CD8-positive, alpha-beta memory T cell (primary cell): Measurements from ENCODE around the gene CST11. TPM values are rescaled to one million over a fixed set of nuclear protein-coding genes. Genes with fewer than 3 reads are reported as not detected.
A peak's percentile ranks its signal among the peaks of the same experiment; 100 is the strongest.
"Not testable (repeated sequence)": the region's sequence is repeated elsewhere in the genome, so short reads cannot be mapped to it uniquely, and the experiment has no call there.

Experiments
- CTCF ChIA-PET: fragments of 350-600 bp; sonication (Branson Sonifier 250); formaldehyde crosslinking; loops from one replicate; lab custom pipeline; 2021; ENCODE audit warnings: antibody characterized with exemption; lab: Charles Lee
- POLR2A ChIA-PET: fragments of 350-600 bp; sonication (Branson Sonifier 250); formaldehyde crosslinking; loops from one replicate; lab custom pipeline; 2021; ENCODE audit warnings: antibody characterized with exemption; lab: Charles Lee
- DNase-seq, 5 donors: peaks; one replicate each; pipeline versions ENCODE4 v3.0.0 to v3.0.0-alpha.2; 2020 to 2022; ENCODE audit warnings: mixed read lengths in 1 of 5
- H3K27ac ChIP-seq: one replicate; pipeline ENCODE4 v1.7.0; 2013; ENCODE audit warnings: low read depth, mild to moderate bottlenecking, low read length, moderate library complexity
- H3K27me3 ChIP-seq: 2 replicates; pipeline ENCODE4 v1.7.0; 2013; ENCODE audit warnings: low read length, mild to moderate bottlenecking; ENCODE audit not compliant: insufficient read depth, poor library complexity, severe bottlenecking
- H3K36me3 ChIP-seq: 2 replicates; pipeline ENCODE4 v1.7.0; 2013; ENCODE audit warnings: mild to moderate bottlenecking, low read length, moderate library complexity; ENCODE audit not compliant: insufficient read depth
- H3K4me1 ChIP-seq: 2 replicates; pipeline ENCODE4 v1.7.0; 2013; ENCODE audit warnings: mild to moderate bottlenecking, low read length, moderate library complexity; ENCODE audit not compliant: insufficient read depth
- H3K4me3 ChIP-seq: 2 replicates; pipeline ENCODE4 v1.7.0; 2013; ENCODE audit warnings: mild to moderate bottlenecking, low read length
- H3K9me3 ChIP-seq: 2 replicates; pipeline ENCODE4 v1.7.0; 2013; ENCODE audit warnings: mild to moderate bottlenecking, low read length
- H3K27ac Mint-ChIP-seq, 8 donors: one replicate each; pipeline ENCODE4 v1.8.0; 2020 to 2021; ENCODE audit warnings: mixed read lengths in 8 of 8, mild to moderate bottlenecking in 6 of 8, inconsistent platforms in 3 of 8, moderate library complexity in 3 of 8
- H3K27me3 Mint-ChIP-seq, 2 donors: one replicate each; pipeline ENCODE4 v1.8.0; 2020 to 2021; ENCODE audit warnings: mixed read lengths in 2 of 2, mild to moderate bottlenecking in 1 of 2, moderate library complexity in 1 of 2
- H3K36me3 Mint-ChIP-seq, 3 donors: one replicate each; pipeline ENCODE4 v1.8.0; 2020 to 2021; ENCODE audit warnings: mixed read lengths in 3 of 3, inconsistent platforms in 1 of 3, mild to moderate bottlenecking in 1 of 3
- H3K4me1 Mint-ChIP-seq, 3 donors: one replicate each; pipeline ENCODE4 v1.8.0; 2020 to 2021; ENCODE audit warnings: mixed read lengths in 3 of 3, inconsistent platforms in 1 of 3, mild to moderate bottlenecking in 1 of 3
- H3K4me3 Mint-ChIP-seq, 7 donors: one replicate each; pipeline ENCODE4 v1.8.0; 2020 to 2021; ENCODE audit warnings: mixed read lengths in 7 of 7, mild to moderate bottlenecking in 6 of 7, moderate library complexity in 4 of 7, inconsistent platforms in 2 of 7
- H3K9me3 Mint-ChIP-seq, 5 donors: one replicate each; pipeline ENCODE4 v1.8.0; 2020 to 2022; ENCODE audit warnings: mixed read lengths in 5 of 5, mild to moderate bottlenecking in 3 of 5, moderate library complexity in 2 of 5, inconsistent platforms in 1 of 5
- polyA plus RNA-seq: library from polyadenylated mRNA; unstranded; fragments of 300-500 nt; fragmentation: Illumina TruSeq; gene quantifications from one replicate; pipeline ENCODE4 v1.2.3, GENCODE V29; 2021
- total RNA-seq, 2 experiments: library from RNA; stranded (reverse); gene quantifications; one replicate each; pipeline ENCODE4 v1.2.3, GENCODE V29; 2021

CST11 gene
- total and polyA plus RNA-seq, 3 experiments from 2014 or later = not detected

DNA sequence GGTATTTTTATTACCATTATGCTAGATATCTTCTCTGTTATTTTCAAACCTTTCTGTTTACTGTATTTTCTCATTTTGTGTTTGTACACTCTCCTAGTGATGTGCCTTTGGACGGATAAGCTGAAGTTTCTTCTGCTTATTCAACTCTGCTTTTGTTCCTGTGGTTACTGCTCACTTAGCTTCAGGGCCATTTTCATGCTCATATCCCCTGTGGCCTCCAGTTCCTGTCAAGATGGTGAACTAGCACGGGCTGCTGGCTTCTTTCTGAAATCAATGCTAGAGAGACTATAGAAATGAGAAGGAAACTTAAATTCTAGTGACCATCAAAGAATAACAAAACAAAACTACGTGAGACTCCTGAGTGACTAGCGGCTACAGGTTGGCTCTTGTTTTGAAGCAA lies 31.4 kb upstream of the CST11 start:
- H3K27me3 ChIP-seq = no peaks in the 10 kb centered on the region
- DNase-seq = no peak
- H3K36me3 Mint-ChIP-seq = peaks cover 0 to 2% (median 0%) of the 10 kb centered on the region in 3 donors
- H3K4me3 Mint-ChIP-seq = no peak overlapping the region
- peak overlapping the region in 1 of 8 donors; percentile 1 for H3K27ac Mint-ChIP-seq
- POLR2A ChIA-PET = no interaction called here
- H3K27me3 Mint-ChIP-seq = no peaks in the 10 kb centered on the region
- H3K9me3 Mint-ChIP-seq = peaks cover 0 to 4% (median 0%) of the 10 kb centered on the region in 5 donors
- H3K36me3 ChIP-seq = no peaks in the 10 kb centered on the region
- no peaks in the 10 kb centered on the region for H3K4me1 ChIP-seq
- CTCF ChIA-PET = no interaction called here
- no peak overlapping the region for H3K4me3 ChIP-seq
- no peak overlapping the region for H3K27ac ChIP-seq
- H3K4me1 Mint-ChIP-seq = no peaks in the 10 kb centered on the region
- H3K9me3 ChIP-seq = no peaks in the 10 kb centered on the region

DNA sequence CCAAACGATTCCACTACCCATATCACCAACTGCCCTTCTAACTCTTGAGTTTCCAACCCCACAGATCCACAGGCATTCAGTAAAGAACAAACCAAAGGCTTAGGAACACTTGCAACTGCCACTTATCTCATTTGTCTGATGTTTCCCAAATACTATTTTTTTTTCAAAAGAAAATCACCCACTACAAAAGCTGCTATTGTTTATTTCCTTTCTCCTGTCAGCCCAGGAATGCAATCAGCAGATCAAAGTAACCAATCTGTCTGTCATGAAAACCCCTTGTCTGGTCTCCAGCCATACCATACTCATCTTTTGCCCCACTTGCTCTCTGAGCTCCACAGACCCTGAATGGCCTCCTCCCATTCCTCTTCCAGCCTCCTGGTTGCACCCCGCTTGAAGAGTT lies 29.5 kb upstream of the CST11 start:
- Histone ChIP-seq H3K27me3 (no peaks in the 10 kb centered on the region), H3K4me1 (no peaks in the 10 kb centered on the region), H3K27ac (no peak overlapping the region), H3K4me3 (no peak overlapping the region), H3K36me3 (no peaks in the 10 kb centered on the region), H3K9me3 (no peaks in the 10 kb centered on the region)
- Mint-ChIP-seq H3K27ac (no peak overlapping the region), H3K4me1 (no peaks in the 10 kb centered on the region), H3K36me3 (peaks cover 0 to 4% (median 2%) of the 10 kb centered on the region in 3 donors), H3K27me3 (peaks cover 0 to 2% of the 10 kb centered on the region in 2 donors), H3K4me3 (no peak overlapping the region), H3K9me3 (peaks cover 0 to 6% (median 0%) of the 10 kb centered on the region in 5 donors)
- CTCF ChIA-PET = no interaction called here
- no peak for DNase-seq
- POLR2A ChIA-PET = no interaction called here

- Histone ChIP-seq H3K27me3 (no peaks in the 10 kb centered on the region), H3K4me1 (no peaks in the 10 kb centered on the region), H3K4me3 (no peak overlapping the region), H3K27ac (no peak overlapping the region), H3K36me3 (no peaks in the 10 kb centered on the region), H3K9me3 (no peaks in the 10 kb centered on the region)
- Mint-ChIP-seq H3K9me3 (peaks cover 0 to 6% (median 0%) of the 10 kb centered on the region in 5 donors), H3K36me3 (peaks cover 0 to 4% (median 0%) of the 10 kb centered on the region in 3 donors), H3K27ac (no peak overlapping the region), H3K27me3 (peaks cover 0 to 2% of the 10 kb centered on the region in 2 donors), H3K4me3 (no peak overlapping the region), H3K4me1 (no peaks in the 10 kb centered on the region)
- DNase-seq = no peak
- CTCF ChIA-PET = no interaction called here
- POLR2A ChIA-PET = no interaction called here
Measured at GRCh38 chr20:23479043-23479442, 26.4 kb upstream of the CST11 start.

- Histone ChIP-seq H3K9me3 (no peaks in the 10 kb centered on the region), H3K27me3 (no peaks in the 10 kb centered on the region), H3K27ac (no peak overlapping the region), H3K4me3 (no peak overlapping the region), H3K36me3 (no peaks in the 10 kb centered on the region), H3K4me1 (no peaks in the 10 kb centered on the region)
- ChIA-PET CTCF (no interaction called here), POLR2A (no interaction called here)
- Mint-ChIP-seq H3K9me3 (peaks cover 0 to 6% (median 0%) of the 10 kb centered on the region in 5 donors), H3K4me3 (no peak overlapping the region), H3K4me1 (no peaks in the 10 kb centered on the region), H3K27ac (no peak overlapping the region), H3K27me3 (peaks cover 4 to 5% of the 10 kb centered on the region in 2 donors), H3K36me3 (peaks cover 0 to 4% (median 0%) of the 10 kb centered on the region in 3 donors)
- no peak for DNase-seq
Measured at GRCh38 chr20:23477223-23477622, 24.5 kb upstream of the CST11 start.

DNA sequence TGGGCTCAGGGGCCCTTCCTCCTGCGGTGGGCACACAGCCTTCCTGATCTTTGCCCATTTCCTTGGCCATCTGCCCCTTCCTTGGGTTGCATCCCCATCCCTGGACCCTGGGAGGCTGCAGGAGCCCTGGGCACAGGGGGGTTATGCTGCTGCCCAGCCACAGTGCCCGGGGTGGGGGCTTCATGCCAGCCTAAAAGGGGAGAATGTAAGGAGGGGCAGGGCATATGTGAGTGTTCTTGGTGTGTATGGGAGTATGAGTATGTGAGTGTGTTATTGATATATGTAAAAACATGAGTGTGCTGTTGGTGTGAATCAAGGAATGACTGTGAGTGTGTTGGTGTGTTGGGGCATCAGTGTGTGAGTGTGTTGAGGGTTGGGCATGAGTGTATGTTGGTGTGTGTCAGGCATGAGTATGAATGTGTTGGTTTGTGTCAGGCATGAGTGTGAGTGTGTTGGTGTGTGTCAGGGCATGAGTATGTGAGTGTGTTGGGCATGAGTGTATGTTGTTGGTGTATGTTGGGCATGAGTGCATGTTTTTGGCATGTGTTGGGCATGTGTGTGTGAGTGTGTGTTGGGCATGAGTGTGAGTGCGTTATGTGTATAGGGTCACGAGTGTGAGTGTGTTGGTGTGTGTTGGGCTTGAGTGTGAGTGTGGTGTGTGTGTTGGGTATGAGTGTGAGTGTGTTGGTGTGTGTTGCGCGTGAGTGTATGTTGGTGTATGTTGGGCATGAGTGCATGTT lies 23.5 kb upstream of the CST11 start:
- Histone ChIP-seq H3K36me3 (no peaks in the 10 kb centered on the region), H3K4me3 (no peak overlapping the region), H3K27me3 (no peaks in the 10 kb centered on the region), H3K27ac (no peak overlapping the region), H3K9me3 (no peaks in the 10 kb centered on the region), H3K4me1 (no peaks in the 10 kb centered on the region)
- H3K4me1 Mint-ChIP-seq = no peaks in the 10 kb centered on the region
- peaks cover 0 to 6% (median 0%) of the 10 kb centered on the region in 5 donors for H3K9me3 Mint-ChIP-seq
- H3K36me3 Mint-ChIP-seq = peaks cover 0 to 4% (median 0%) of the 10 kb centered on the region in 3 donors
- H3K27me3 Mint-ChIP-seq = peaks cover 5 to 8% of the 10 kb centered on the region in 2 donors
- no peak for DNase-seq
- ChIA-PET CTCF (no interaction called here), POLR2A (no interaction called here)
- no peak overlapping the region for H3K4me3 Mint-ChIP-seq
- no peak overlapping the region for H3K27ac Mint-ChIP-seq

DNA sequence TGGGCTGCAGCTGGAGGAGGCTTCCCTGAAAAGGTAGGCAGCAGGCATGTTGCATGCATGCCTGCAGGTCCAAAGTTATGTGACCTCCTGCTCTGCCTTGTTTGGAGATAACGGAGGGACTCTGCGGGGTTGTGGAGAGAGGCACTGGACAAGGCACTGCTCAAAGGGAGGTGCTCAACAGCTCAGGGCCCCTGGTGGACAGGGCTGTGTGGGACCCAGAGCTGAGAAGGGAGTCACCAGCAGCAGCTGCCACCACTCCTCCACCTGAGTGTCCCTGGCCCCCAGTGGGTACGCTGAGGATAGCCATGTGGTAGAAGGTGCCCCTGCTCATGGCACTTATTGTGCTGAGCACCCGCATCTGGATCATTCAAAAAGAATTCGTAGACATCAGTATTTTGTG lies 22.7 kb upstream of the CST11 start:
- no peaks in the 10 kb centered on the region for H3K27me3 ChIP-seq
- no peak overlapping the region for H3K27ac ChIP-seq
- DNase-seq = no peak
- peaks cover 0 to 4% (median 0%) of the 10 kb centered on the region in 3 donors for H3K36me3 Mint-ChIP-seq
- H3K9me3 Mint-ChIP-seq = peaks cover 0 to 6% (median 0%) of the 10 kb centered on the region in 5 donors
- no peaks in the 10 kb centered on the region for H3K4me1 Mint-ChIP-seq
- no peak overlapping the region for H3K4me3 ChIP-seq
- H3K27ac Mint-ChIP-seq = no peak overlapping the region
- H3K36me3 ChIP-seq = no peaks in the 10 kb centered on the region
- no peaks in the 10 kb centered on the region for H3K4me1 ChIP-seq
- ChIA-PET CTCF (no interaction called here), POLR2A (no interaction called here)
- H3K27me3 Mint-ChIP-seq = peaks cover 5 to 10% of the 10 kb centered on the region in 2 donors
- no peaks in the 10 kb centered on the region for H3K9me3 ChIP-seq
- H3K4me3 Mint-ChIP-seq = no peak overlapping the region

- H3K9me3 ChIP-seq, H3K9me3 Mint-ChIP-seq, H3K4me1 ChIP-seq, H3K27ac ChIP-seq, H3K4me1 Mint-ChIP-seq, H3K36me3 ChIP-seq, H3K4me3 ChIP-seq, H3K27ac Mint-ChIP-seq, H3K4me3 Mint-ChIP-seq, H3K36me3 Mint-ChIP-seq, POLR2A ChIA-PET, H3K27me3 ChIP-seq, DNase-seq, CTCF ChIA-PET: not testable (repeated sequence)
- peaks cover 5 to 21% of the 10 kb centered on the region in 2 donors for H3K27me3 Mint-ChIP-seq
Measured at GRCh38 chr20:23473293-23473692, 20.6 kb upstream of the CST11 start.

DNA sequence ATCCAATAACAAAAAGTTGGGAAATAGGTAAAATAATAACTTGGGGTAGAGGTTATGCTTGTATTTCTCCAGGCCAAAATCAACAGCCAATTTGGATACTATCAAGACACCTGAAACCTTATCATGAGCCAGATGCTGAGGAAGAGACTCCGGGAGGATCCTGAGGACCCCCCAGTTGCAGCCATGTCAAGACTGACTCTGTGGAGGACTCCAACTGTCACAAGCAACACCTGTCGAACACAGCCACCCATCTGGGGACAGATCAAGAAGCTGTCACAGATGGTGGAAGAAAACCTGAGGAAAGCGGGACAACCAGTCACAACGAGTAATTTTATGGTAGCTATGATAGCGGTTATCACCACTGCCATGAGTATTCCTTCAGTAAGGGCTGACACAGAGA lies 19.6 kb upstream of the CST11 start:
- POLR2A ChIA-PET = not testable (repeated sequence)

More for the DNA sequence above, 19.6 kb upstream of the CST11 start:
- H3K4me1 ChIP-seq, H3K36me3 ChIP-seq, H3K4me1 Mint-ChIP-seq, DNase-seq, H3K27ac ChIP-seq, H3K9me3 Mint-ChIP-seq, H3K4me3 ChIP-seq, H3K9me3 ChIP-seq, H3K36me3 Mint-ChIP-seq, H3K4me3 Mint-ChIP-seq, H3K27ac Mint-ChIP-seq, H3K27me3 ChIP-seq, CTCF ChIA-PET: not testable (repeated sequence)
- H3K27me3 Mint-ChIP-seq = peaks cover 6 to 23% of the 10 kb centered on the region in 2 donors
